ENCODE measurements around the gene MYO1B.

Gene MYO1B

DNA sequence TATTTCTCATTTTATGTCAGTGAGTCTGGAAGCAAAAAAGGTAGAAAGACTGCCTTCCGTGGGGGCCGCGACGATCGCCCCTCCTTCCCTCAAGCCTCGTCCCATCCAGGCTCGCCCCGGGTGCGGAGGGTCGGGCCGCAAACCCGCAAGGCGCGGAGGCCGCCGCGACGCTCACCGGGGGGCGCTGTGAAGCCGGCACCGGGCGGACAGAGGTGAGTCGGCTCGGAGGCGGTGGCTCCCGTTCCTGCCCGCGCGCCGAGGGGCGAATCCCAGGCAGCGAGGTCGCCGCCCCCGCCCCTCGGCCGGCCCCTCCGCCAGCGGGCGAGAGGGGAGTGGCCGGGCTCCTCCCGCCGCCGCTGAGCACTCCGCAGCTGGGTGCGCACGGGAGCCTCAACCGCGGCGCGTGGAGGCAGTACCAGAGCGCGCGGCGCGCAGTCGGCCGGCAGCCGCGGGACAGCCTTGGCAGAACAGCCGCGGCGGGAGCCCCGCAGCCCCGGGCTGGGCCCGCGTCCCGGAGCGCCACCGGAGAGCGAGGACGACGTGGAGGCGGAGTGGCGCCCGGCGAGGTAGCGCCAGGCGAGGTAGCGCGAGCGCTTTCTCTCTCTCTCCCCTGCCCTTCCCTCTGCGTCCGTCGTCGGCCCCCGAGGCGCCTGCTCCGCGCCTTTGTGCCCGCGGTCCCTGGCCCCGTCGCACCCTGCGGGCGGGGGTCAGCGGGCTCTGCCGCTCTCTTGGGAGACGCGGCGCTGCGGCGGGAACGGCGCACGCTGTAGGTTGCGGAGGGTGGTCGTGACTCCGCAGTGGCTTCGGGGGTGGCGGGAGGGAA, at the start of gene MYO1B:
MYO1B (plus strand) TSS at position 359 of the 823 bp plus-strand sequence. CDS start 31,492 bp downstream, outside the sequence.
- no peak for TF ChIP-seq FOXP2 (optimal IDR thresholded peaks at IDR 0.05; ENCODE audit: control extremely low read depth, extremely low read length, insufficient read depth)
- no peak for TF ChIP-seq EZH2 (IDR thresholded peaks at IDR 0.05)
- no peak for TF ChIP-seq POLR2AphosphoS5 (IDR thresholded peaks at IDR 0.05; ENCODE audit: borderline replicate concordance, low read depth, low read length)

DNA sequence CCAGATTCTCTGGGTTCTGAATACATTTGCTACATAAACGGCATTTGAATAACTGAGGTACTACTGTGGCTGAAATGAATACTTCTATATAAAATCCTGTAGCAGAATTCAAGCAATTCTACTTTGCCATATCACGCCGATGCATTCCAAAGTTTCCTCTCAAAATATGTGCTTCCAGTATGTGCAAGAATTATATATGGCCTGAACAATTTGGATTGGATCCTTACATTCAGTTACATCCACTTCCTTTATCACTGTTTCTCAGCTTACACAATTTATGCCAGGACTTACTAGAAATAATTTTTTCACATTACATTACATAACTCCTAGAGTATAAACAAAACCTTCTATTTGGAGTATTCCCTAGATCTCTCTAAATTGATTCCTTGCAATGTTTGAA, 48.1 kb upstream of the MYO1B start:
- Histone ChIP-seq H3K9ac (ENCODE audit: insufficient read length) (no peak overlapping the region), H3K4me3 (no peak overlapping the region), H3K9me3 (ENCODE audit: low read depth, low read length) (no peaks in the 10 kb centered on the region), H3K36me3 (ENCODE audit: insufficient read depth, low read length) (no peaks in the 10 kb centered on the region), H3K27ac (no peak overlapping the region)
- no peak for TF ChIP-seq EZH2 (IDR thresholded peaks at IDR 0.05)
- TF ChIP-seq FOXP2 (optimal IDR thresholded peaks at IDR 0.05; ENCODE audit: control extremely low read depth, extremely low read length, insufficient read depth), result no peak
- no peak for TF ChIP-seq POLR2AphosphoS5 (IDR thresholded peaks at IDR 0.05; ENCODE audit: borderline replicate concordance, low read depth, low read length)
- DNase-seq (ENCODE audit: low read depth, low spot score), result no peak

More for the DNA sequence above, at the start of gene MYO1B:
- no peak for DNase-seq (ENCODE audit: low read depth, low spot score)
- Histone ChIP-seq H3K9me3 (ENCODE audit: low read depth, low read length) (no peaks in the 10 kb centered on the region), H3K36me3 (ENCODE audit: insufficient read depth, low read length) (no peaks in the 10 kb centered on the region), H3K4me3 (peak within 1 kb of the TSS; percentile 99), H3K27ac (no peak within 1 kb of the TSS), H3K9ac (ENCODE audit: insufficient read length) (peak within 1 kb of the TSS; percentile 78)

DNA sequence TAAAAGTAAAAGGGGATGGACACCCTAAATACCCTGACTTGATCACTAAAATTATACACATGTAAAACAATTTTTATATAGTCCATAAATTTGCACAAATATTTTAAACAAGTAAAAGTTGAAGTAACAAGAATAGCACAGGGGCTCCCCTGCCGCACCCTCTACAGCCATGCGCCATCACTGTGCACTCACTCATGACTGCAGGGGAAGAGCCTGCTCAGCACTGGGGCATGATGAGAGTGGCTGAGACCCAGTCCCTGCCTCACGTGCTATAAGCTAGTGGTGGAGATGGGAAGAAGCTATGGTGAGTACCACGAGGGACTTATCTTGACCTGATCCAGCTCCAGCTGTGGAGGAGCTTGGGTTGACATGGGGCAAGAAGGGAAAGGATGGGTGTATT, 46.9 kb upstream of the MYO1B start:
- no peaks in the 10 kb centered on the region for H3K36me3 ChIP-seq (ENCODE audit: insufficient read depth, low read length)
- no peak overlapping the region for H3K27ac ChIP-seq
- no peak for DNase-seq (ENCODE audit: low read depth, low spot score)
- H3K4me3 ChIP-seq, result no peak overlapping the region
- H3K9me3 ChIP-seq (ENCODE audit: low read depth, low read length), result no peaks in the 10 kb centered on the region
- no peak overlapping the region for H3K9ac ChIP-seq (ENCODE audit: insufficient read length)
- TF ChIP-seq FOXP2 (optimal IDR thresholded peaks at IDR 0.05; ENCODE audit: control extremely low read depth, extremely low read length, insufficient read depth) (no peak), EZH2 (IDR thresholded peaks at IDR 0.05) (no peak), POLR2AphosphoS5 (IDR thresholded peaks at IDR 0.05; ENCODE audit: borderline replicate concordance, low read depth, low read length) (no peak)

- Histone ChIP-seq H3K4me3 (no peak overlapping the region), H3K36me3 (ENCODE audit: insufficient read depth, low read length) (no peaks in the 10 kb centered on the region), H3K9ac (ENCODE audit: insufficient read length) (no peak overlapping the region), H3K9me3 (ENCODE audit: low read depth, low read length) (no peaks in the 10 kb centered on the region), H3K27ac (no peak overlapping the region)
- DNase-seq (ENCODE audit: low read depth, low spot score), result no peak
- TF ChIP-seq EZH2 (IDR thresholded peaks at IDR 0.05) (no peak), FOXP2 (optimal IDR thresholded peaks at IDR 0.05; ENCODE audit: control extremely low read depth, extremely low read length, insufficient read depth) (no peak), POLR2AphosphoS5 (IDR thresholded peaks at IDR 0.05; ENCODE audit: borderline replicate concordance, low read depth, low read length) (no peak)
These were observed 45.2 kb upstream of the MYO1B start for GRCh38 chr2:191199929-191200512.

GRCh38 chr2:191200910-191201309, 44.3 kb upstream of the MYO1B start:
- TF ChIP-seq FOXP2 (optimal IDR thresholded peaks at IDR 0.05; ENCODE audit: control extremely low read depth, extremely low read length, insufficient read depth) (no peak), EZH2 (IDR thresholded peaks at IDR 0.05) (no peak), POLR2AphosphoS5 (IDR thresholded peaks at IDR 0.05; ENCODE audit: borderline replicate concordance, low read depth, low read length) (no peak)
- H3K36me3 ChIP-seq (ENCODE audit: insufficient read depth, low read length), result no peaks in the 10 kb centered on the region

DNA sequence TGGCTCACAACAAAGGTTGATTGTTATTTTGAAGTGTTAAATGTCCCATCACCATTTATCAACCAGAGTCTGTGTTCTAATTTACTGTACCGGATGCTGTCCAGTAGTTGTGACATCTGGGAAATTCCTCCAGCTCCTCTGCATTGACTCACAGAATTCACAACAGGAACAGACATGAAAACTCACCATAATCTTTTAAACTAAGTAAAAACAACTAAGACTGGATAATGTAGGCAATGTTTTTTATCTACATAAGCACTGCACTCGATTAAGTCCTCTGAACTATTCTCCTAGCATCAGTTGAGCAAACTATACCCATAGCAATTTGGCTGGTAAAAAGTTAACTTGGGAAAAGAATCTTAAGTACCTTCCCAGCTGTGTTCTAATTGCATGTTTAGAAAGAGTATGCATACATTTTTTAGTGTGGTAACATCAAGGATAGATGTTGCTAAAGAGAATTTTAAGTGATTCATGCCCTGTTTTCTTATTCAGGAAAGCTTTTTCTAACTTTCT, 42.9 kb upstream of the MYO1B start:
- no peak for TF ChIP-seq POLR2AphosphoS5 (IDR thresholded peaks at IDR 0.05; ENCODE audit: borderline replicate concordance, low read depth, low read length)
- no peak for TF ChIP-seq EZH2 (IDR thresholded peaks at IDR 0.05)
- no peak for TF ChIP-seq FOXP2 (optimal IDR thresholded peaks at IDR 0.05; ENCODE audit: control extremely low read depth, extremely low read length, insufficient read depth)
- DNase-seq (ENCODE audit: low read depth, low spot score), result no peak
- no peaks in the 10 kb centered on the region for H3K9me3 ChIP-seq (ENCODE audit: low read depth, low read length)
- H3K27ac ChIP-seq, result no peak overlapping the region
- no peak overlapping the region for H3K4me3 ChIP-seq
- no peaks in the 10 kb centered on the region for H3K36me3 ChIP-seq (ENCODE audit: insufficient read depth, low read length)
- H3K9ac ChIP-seq (ENCODE audit: insufficient read length), result no peak overlapping the region

More at GRCh38 chr2:191200910-191201309, 44.3 kb upstream of the MYO1B start:
- Histone ChIP-seq H3K9ac (ENCODE audit: insufficient read length) (no peak overlapping the region), H3K9me3 (ENCODE audit: low read depth, low read length) (no peaks in the 10 kb centered on the region), H3K4me3 (no peak overlapping the region), H3K27ac (no peak overlapping the region)
- DNase-seq (ENCODE audit: low read depth, low spot score), result no peak

DNA sequence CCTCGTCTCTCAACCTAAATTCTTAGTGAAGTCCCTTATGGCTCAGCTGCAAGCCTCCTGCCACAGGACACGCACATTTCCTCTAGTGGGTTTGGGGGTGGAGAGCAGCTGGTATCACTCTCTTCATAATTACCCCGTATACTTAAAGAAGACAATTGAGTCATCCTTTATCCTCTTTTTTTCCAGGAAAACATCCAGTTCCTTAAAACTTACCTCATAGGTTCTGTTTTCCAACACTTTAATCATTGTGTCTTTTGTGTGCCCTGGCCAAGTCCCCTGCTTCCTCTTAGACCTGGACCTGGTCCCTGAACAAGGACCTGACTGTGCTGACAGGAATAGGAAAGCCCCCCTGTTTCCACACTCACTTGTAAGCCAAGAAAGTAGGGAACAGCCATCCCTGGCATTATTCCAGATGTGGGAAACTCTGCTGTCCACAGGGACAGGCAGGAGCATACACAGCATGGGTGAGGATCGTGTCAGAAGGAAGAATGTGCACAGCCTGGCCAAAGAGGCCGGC, 42.3 kb upstream of the MYO1B start:
- Histone ChIP-seq H3K36me3 (ENCODE audit: insufficient read depth, low read length) (no peaks in the 10 kb centered on the region), H3K27ac (no peak overlapping the region), H3K4me3 (no peak overlapping the region), H3K9me3 (ENCODE audit: low read depth, low read length) (no peaks in the 10 kb centered on the region), H3K9ac (ENCODE audit: insufficient read length) (no peak overlapping the region)
- TF ChIP-seq FOXP2 (optimal IDR thresholded peaks at IDR 0.05; ENCODE audit: control extremely low read depth, extremely low read length, insufficient read depth), result no peak
- no peak for TF ChIP-seq EZH2 (IDR thresholded peaks at IDR 0.05)
- TF ChIP-seq POLR2AphosphoS5 (IDR thresholded peaks at IDR 0.05; ENCODE audit: borderline replicate concordance, low read depth, low read length), result no peak
- DNase-seq (ENCODE audit: low read depth, low spot score), result no peak

DNA sequence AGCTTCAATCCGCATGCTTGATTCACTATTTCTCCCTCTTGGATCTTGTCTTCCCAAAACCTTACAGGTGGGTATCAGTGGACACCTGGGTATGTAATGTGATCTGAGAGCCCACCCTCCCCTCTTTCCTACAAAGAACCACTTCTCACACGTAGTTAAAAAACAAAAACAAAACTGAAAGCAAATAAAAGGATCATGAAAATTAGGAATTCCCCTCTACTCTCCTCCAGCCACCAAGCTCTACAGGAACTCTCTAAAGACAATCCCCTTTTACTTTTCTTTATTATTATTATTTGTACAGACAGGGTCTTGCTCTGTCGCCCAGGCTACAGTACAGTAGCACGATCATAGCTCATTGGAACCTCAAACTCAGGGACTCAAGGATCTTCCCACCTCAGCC, 40.8 kb upstream of the MYO1B start:
- Histone ChIP-seq H3K9me3 (ENCODE audit: low read depth, low read length) (no peaks in the 10 kb centered on the region), H3K9ac (ENCODE audit: insufficient read length) (no peak overlapping the region), H3K4me3 (no peak overlapping the region), H3K27ac (no peak overlapping the region), H3K36me3 (ENCODE audit: insufficient read depth, low read length) (no peaks in the 10 kb centered on the region)
- DNase-seq (ENCODE audit: low read depth, low spot score), result no peak
- TF ChIP-seq FOXP2 (optimal IDR thresholded peaks at IDR 0.05; ENCODE audit: control extremely low read depth, extremely low read length, insufficient read depth), result no peak
- TF ChIP-seq EZH2 (IDR thresholded peaks at IDR 0.05), result no peak
- TF ChIP-seq POLR2AphosphoS5 (IDR thresholded peaks at IDR 0.05; ENCODE audit: borderline replicate concordance, low read depth, low read length), result no peak
